ENCODE results near the gene GOLPH3L.
"Not testable (repeated sequence)": the region's sequence is repeated elsewhere in the genome, so short reads cannot be mapped to it uniquely, and the experiment has no call there.

The GOLPH3L gene

GRCh38 chr1:150660584-150660983, 36.4 kb downstream of the GOLPH3L start:
- no peaks in the 10 kb centered on the region for H3K9me2 ChIP-seq (replicated peaks; ENCODE audit: low read depth, low read length)
- TF ChIP-seq EZH2phosphoT487 (IDR thresholded peaks at IDR 0.05; ENCODE audit: borderline replicate concordance) (no peak), CTCF (conservative IDR thresholded peaks at IDR 0.05; ENCODE audit: low read length) (no peak)
- no peaks in the 10 kb centered on the region for H3K4me1 ChIP-seq (ENCODE audit: insufficient read depth, low read length, poor library complexity, severe bottlenecking)
- H3K4me3 ChIP-seq (ENCODE audit: low read length, poor library complexity, severe bottlenecking): no peak overlapping the region
- H3K9ac ChIP-seq (ENCODE audit: low read depth, low read length, poor library complexity, severe bottlenecking): no peak overlapping the region
- H3F3A ChIP-seq (ENCODE audit: low read depth): no peaks in the 10 kb centered on the region
- no peaks in the 10 kb centered on the region for H4K20me1 ChIP-seq (ENCODE audit: insufficient read depth, low read length, poor library complexity, severe bottlenecking)
- no peaks in the 10 kb centered on the region for H3K27me3 ChIP-seq (ENCODE audit: insufficient read depth, low read length, poor library complexity, severe bottlenecking)
- no peaks in the 10 kb centered on the region for H3K9me3 ChIP-seq (ENCODE audit: insufficient read depth, low read depth, low read length)
- H3K4me2 ChIP-seq (ENCODE audit: low read depth, low read length, poor library complexity, severe bottlenecking): no peak overlapping the region
- no peak overlapping the region for H2AFZ ChIP-seq (ENCODE audit: low read length)
- peaks cover 28% of the 10 kb centered on the region; the same call in 1 of the 2 replicates for H3K36me3 ChIP-seq (ENCODE audit: insufficient read depth, low read length)
- H3K79me2 ChIP-seq (ENCODE audit: insufficient read depth, low read length): no peaks in the 10 kb centered on the region

- peaks cover 26% of the 10 kb centered on the region; the same call in 1 of the 2 replicates for H3K36me3 ChIP-seq (ENCODE audit: insufficient read depth, low read length)
- H3K79me2 ChIP-seq (ENCODE audit: insufficient read depth, low read length); H3F3A ChIP-seq (ENCODE audit: low read depth); H3K9me2 ChIP-seq (replicated peaks; ENCODE audit: low read depth, low read length); H3K4me2 ChIP-seq (ENCODE audit: low read depth, low read length, poor library complexity, severe bottlenecking); H3K4me1 ChIP-seq (ENCODE audit: insufficient read depth, low read length, poor library complexity, severe bottlenecking); H3K9ac ChIP-seq (ENCODE audit: low read depth, low read length, poor library complexity, severe bottlenecking); H2AFZ ChIP-seq (ENCODE audit: low read length); H3K4me3 ChIP-seq (ENCODE audit: low read length, poor library complexity, severe bottlenecking); H3K27me3 ChIP-seq (ENCODE audit: insufficient read depth, low read length, poor library complexity, severe bottlenecking); H4K20me1 ChIP-seq (ENCODE audit: insufficient read depth, low read length, poor library complexity, severe bottlenecking); H3K9me3 ChIP-seq (ENCODE audit: insufficient read depth, low read depth, low read length): not testable (repeated sequence)
Observed at GRCh38 chr1:150657064-150657463, 39.9 kb downstream of the GOLPH3L start.

DNA sequence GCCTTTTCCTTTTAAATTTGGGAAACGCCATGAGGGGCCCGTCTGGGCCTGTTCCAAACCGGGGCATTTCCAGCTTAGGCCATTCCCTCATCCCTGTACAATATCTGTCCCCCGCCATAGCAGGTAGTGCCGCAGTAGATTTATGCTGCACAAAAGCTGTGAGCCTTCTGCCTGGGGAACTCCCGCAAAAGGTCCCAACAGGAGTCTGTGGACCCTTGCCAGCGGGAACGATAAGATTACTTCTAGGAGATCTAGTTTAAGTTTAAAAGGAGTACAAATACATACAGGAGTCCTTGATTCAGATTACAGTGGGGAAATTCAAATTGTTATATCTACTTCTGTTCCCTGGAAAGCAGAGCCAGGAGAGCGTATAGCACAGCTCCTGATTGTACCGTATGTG, 42.3 kb downstream of the GOLPH3L start:
- not testable (repeated sequence) for H2AFZ ChIP-seq (ENCODE audit: low read length); H3K79me2 ChIP-seq (ENCODE audit: insufficient read depth, low read length); H3K9me2 ChIP-seq (replicated peaks; ENCODE audit: low read depth, low read length); H3K9ac ChIP-seq (ENCODE audit: low read depth, low read length, poor library complexity, severe bottlenecking); H3K9me3 ChIP-seq (ENCODE audit: insufficient read depth, low read depth, low read length); H3K27me3 ChIP-seq (ENCODE audit: insufficient read depth, low read length, poor library complexity, severe bottlenecking); H4K20me1 ChIP-seq (ENCODE audit: insufficient read depth, low read length, poor library complexity, severe bottlenecking); H3K4me1 ChIP-seq (ENCODE audit: insufficient read depth, low read length, poor library complexity, severe bottlenecking); H3K4me3 ChIP-seq (ENCODE audit: low read length, poor library complexity, severe bottlenecking); H3K4me2 ChIP-seq (ENCODE audit: low read depth, low read length, poor library complexity, severe bottlenecking); H3F3A ChIP-seq (ENCODE audit: low read depth)
- H3K36me3 ChIP-seq (ENCODE audit: insufficient read depth, low read length): peaks cover 13% of the 10 kb centered on the region; the same call in 1 of the 2 replicates

DNA sequence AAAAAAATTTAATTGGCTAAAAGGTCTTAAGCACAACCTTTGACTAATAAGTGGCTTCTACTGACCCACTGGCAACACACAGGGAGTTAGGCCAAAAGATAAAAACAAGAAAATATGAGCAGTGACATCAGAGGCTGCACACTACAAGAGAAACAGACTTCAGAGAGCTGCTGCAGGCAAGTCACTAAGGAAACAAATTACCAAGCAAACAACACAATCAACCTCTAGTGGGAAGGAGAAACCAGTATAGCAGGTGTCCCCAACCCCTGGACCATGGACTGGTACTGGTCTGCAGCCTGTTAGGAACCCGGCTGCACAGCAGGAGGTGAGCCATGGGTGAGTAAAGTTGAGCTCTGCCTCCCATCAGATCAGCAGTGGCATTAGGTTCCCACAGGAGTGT, 46.8 kb downstream of the GOLPH3L start:
- Histone ChIP-seq H3K4me2 (ENCODE audit: low read depth, low read length, poor library complexity, severe bottlenecking) (no peak overlapping the region), H3K27me3 (ENCODE audit: insufficient read depth, low read length, poor library complexity, severe bottlenecking) (no peaks in the 10 kb centered on the region), H3K79me2 (ENCODE audit: insufficient read depth, low read length) (peaks cover 4% of the 10 kb centered on the region; the same call in 1 of the 2 replicates), H4K20me1 (ENCODE audit: insufficient read depth, low read length, poor library complexity, severe bottlenecking) (no peaks in the 10 kb centered on the region), H2AFZ (ENCODE audit: low read length) (no peak overlapping the region), H3K4me3 (ENCODE audit: low read length, poor library complexity, severe bottlenecking) (no peak overlapping the region), H3K9me2 (replicated peaks; ENCODE audit: low read depth, low read length) (no peaks in the 10 kb centered on the region), H3F3A (ENCODE audit: low read depth) (no peaks in the 10 kb centered on the region), H3K4me1 (ENCODE audit: insufficient read depth, low read length, poor library complexity, severe bottlenecking) (no peaks in the 10 kb centered on the region), H3K9me3 (ENCODE audit: insufficient read depth, low read depth, low read length) (no peaks in the 10 kb centered on the region), H3K36me3 (ENCODE audit: insufficient read depth, low read length) (peaks cover 41% of the 10 kb centered on the region; the same call in 1 of the 2 replicates), H3K9ac (ENCODE audit: low read depth, low read length, poor library complexity, severe bottlenecking) (no peak overlapping the region)
- TF ChIP-seq EZH2phosphoT487 (IDR thresholded peaks at IDR 0.05; ENCODE audit: borderline replicate concordance): no peak
- TF ChIP-seq CTCF (conservative IDR thresholded peaks at IDR 0.05; ENCODE audit: low read length): no peak
